Right atrium auricular region (tissue), 2 donors: ENCODE results near the gene CCR6. TPM values are rescaled to one million over a fixed set of nuclear protein-coding genes. Genes with fewer than 3 reads are reported as not detected.

Source experiments
- DNase-seq: peaks from one replicate; pipeline ENCODE4 v3.0.0-alpha.2; 2019; ENCODE audit warnings: low spot score
- H3K27ac ChIP-seq, 2 donors: fragments of 200-600 bp; sonication (generic); 1 replicate in 1 of 2; 2 replicates in 1 of 2; pipeline ENCODE4 v1.5.1; 2016 to 2019
- H3K27me3 ChIP-seq, 2 donors: fragments of 200-600 bp; sonication (generic); one replicate each; pipeline versions ENCODE4 v1.5.1 to v1.6.0; 2017 to 2019
- H3K36me3 ChIP-seq: fragments of 200-600 bp; sonication (generic); one replicate; pipeline ENCODE4 v1.5.1; 2016
- H3K4me1 ChIP-seq, 2 donors: fragments of 200-600 bp; sonication (generic); one replicate each; pipeline versions ENCODE4 v1.5.1 to v1.6.0; 2017 to 2019
- H3K4me3 ChIP-seq, 2 donors: fragments of 200-600 bp; sonication (generic); 1 replicate in 1 of 2; 2 replicates in 1 of 2; pipeline ENCODE4 v1.5.1; 2017 to 2019; ENCODE audit warnings: mild to moderate bottlenecking in 1 of 2, moderate library complexity in 1 of 2
- H3K9me3 ChIP-seq, 2 donors: fragments of 200-600 bp; sonication (generic); one replicate each; pipeline ENCODE4 v1.5.1; 2019
- CTCF ChIP-seq, 2 donors: fragments of 200-600 bp; sonication (generic); IDR thresholded peaks; one replicate each; pipeline ENCODE4 v1.5.1; 2019; ENCODE audit warnings: antibody characterized with exemption in 2 of 2
- total RNA-seq, 2 donors: library from RNA; depleted of rRNA; stranded (reverse); fragments of >200 nt; gene quantifications; one replicate each; pipeline ENCODE4 v1.1.0, GENCODE V29; 2016

CCR6 gene
- total RNA-seq, 2 donors from 2014 or later, result 0.37 TPM; not detected in 1

- Histone ChIP-seq H3K9me3 (no peaks in the 10 kb centered on the region), H3K27ac (no peak overlapping the region), H3K4me1 (no peaks in the 10 kb centered on the region), H3K4me3 (no peak overlapping the region), H3K27me3 (no peaks in the 10 kb centered on the region), H3K36me3 (no peaks in the 10 kb centered on the region)
- no peak for DNase-seq
- TF ChIP-seq CTCF (IDR thresholded peaks at IDR 0.05), result no peak
Observed at GRCh38 chr6:167130008-167130677, 7.2 kb downstream of the CCR6 start.

GRCh38 chr6:167130712-167131684 lies 8.1 kb downstream of the CCR6 start:
- Histone ChIP-seq H3K4me1 (no peaks in the 10 kb centered on the region), H3K27ac (no peak overlapping the region), H3K27me3 (no peaks in the 10 kb centered on the region), H3K9me3 (no peaks in the 10 kb centered on the region), H3K36me3 (no peaks in the 10 kb centered on the region), H3K4me3 (no peak overlapping the region)
- DNase-seq, result no peak
- TF ChIP-seq CTCF (IDR thresholded peaks at IDR 0.05), result no peak

- H3K27me3 ChIP-seq, result no peaks in the 10 kb centered on the region
- H3K9me3 ChIP-seq, result no peaks in the 10 kb centered on the region
- TF ChIP-seq CTCF (IDR thresholded peaks at IDR 0.05), result no peak
- no peak overlapping the region for H3K4me3 ChIP-seq
- H3K36me3 ChIP-seq, result no peaks in the 10 kb centered on the region
- H3K27ac ChIP-seq, result no peak overlapping the region
- DNase-seq, result no peak
- H3K4me1 ChIP-seq, result no peaks in the 10 kb centered on the region
Observed at GRCh38 chr6:167134448-167135328, 11.8 kb downstream of the CCR6 start.

- no peak for TF ChIP-seq CTCF (IDR thresholded peaks at IDR 0.05)
- H3K4me1 ChIP-seq, result no peaks in the 10 kb centered on the region
- H3K9me3 ChIP-seq, result no peaks in the 10 kb centered on the region
- no peaks in the 10 kb centered on the region for H3K36me3 ChIP-seq
- no peaks in the 10 kb centered on the region for H3K27me3 ChIP-seq
- H3K4me3 ChIP-seq, result no peak overlapping the region
- H3K27ac ChIP-seq, result no peak overlapping the region
- no peak for DNase-seq
Observed at GRCh38 chr6:167136376-167136775, 13.5 kb downstream of the CCR6 start.

DNA sequence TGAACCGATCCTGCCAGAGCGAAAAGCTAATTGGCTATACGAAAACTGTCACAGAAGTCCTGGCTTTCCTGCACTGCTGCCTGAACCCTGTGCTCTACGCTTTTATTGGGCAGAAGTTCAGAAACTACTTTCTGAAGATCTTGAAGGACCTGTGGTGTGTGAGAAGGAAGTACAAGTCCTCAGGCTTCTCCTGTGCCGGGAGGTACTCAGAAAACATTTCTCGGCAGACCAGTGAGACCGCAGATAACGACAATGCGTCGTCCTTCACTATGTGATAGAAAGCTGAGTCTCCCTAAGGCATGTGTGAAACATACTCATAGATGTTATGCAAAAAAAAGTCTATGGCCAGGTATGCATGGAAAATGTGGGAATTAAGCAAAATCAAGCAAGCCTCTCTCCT lies 14.2 kb downstream of the CCR6 start:
- Histone ChIP-seq H3K4me3 (no peak overlapping the region), H3K4me1 (no peaks in the 10 kb centered on the region), H3K27ac (no peak overlapping the region), H3K9me3 (no peaks in the 10 kb centered on the region), H3K36me3 (no peaks in the 10 kb centered on the region), H3K27me3 (no peaks in the 10 kb centered on the region)
- TF ChIP-seq CTCF (IDR thresholded peaks at IDR 0.05), result no peak
- DNase-seq, result no peak
